GM21717 (cell line): ENCODE measurements around the gene POFUT2.

ENCODE experiments used
- ATAC-seq: cut with Tn5 transposase; IDR thresholded peaks from one replicate; pipeline ENCODE4 v1.9.1; 2021; ENCODE audit warnings: mild to moderate bottlenecking, moderate library complexity; ENCODE audit not compliant: unreplicated experiment

The POFUT2 gene

DNA sequence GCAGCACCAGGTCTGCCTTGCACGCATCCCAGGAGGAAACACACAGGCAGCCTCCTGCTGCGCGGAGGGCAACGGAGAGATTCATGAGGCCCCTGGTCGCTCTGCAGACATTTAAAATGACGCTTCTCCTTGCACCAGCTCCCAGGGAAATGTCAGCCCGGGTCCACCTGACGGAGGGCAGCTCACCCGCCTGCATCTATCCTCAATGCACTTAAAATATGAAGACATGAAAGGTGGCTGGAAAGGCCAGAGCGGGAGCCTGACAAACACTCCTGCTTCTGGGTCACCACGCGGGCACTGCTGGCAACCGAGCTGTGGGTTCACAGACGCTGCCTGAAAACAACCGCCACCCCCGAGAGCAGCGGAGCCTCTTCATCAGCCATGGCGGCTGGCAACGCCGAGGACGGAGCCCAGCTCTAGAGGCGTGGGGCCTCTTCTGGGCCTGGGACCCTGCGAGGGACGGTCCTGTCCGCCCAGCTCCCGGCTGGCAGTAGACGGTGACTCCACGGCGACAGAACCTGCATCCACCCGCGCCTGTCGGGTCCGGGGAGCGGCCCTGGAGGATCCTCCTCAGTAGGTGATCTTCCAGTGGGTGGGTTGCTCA, 22.7 kb downstream of the POFUT2 start:
- no peak for ATAC-seq

DNA sequence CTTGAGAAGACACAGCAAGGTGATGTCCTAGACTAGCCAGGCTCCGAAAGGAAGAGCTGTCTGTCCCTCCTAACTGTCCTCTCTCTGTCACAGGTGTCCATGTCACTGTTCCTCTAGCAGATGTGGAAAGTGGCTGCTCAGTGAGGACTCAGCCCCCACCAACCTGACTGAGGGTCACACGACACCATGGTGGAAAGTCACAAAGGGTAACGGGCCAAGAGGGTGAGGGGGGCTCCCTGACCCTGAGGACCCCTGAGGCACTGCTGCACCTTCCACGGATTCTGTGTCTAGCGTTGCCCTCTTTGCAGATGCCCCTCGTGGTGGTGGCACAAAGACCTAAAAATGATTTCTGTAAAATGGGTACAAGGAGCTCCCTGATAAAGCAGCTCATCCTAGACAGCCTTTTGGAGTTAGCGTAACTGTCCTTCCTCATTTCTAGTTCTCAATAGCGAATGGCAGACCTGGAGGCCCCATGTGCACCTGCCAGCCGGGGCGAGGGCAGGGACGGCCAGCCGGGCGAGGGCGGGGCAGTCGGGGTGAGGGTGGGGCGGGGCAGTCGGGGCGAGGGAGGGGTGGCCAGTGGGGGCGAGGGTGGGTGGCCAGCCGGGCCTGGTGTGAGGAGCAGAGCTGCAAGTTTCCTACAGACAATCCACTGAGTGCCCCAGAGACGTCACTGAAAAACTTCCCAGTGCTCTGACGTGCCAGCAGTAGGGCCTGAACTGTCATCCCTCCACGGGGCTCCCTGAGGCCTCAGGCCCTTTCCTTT, 23.4 kb downstream of the POFUT2 start:
- ATAC-seq: no peak

GRCh38 chr21:45263534-45263933, 24.2 kb downstream of the POFUT2 start:
- no peak for ATAC-seq

GRCh38 chr21:45262616-45263015, 25.1 kb downstream of the POFUT2 start:
- ATAC-seq: no peak

DNA sequence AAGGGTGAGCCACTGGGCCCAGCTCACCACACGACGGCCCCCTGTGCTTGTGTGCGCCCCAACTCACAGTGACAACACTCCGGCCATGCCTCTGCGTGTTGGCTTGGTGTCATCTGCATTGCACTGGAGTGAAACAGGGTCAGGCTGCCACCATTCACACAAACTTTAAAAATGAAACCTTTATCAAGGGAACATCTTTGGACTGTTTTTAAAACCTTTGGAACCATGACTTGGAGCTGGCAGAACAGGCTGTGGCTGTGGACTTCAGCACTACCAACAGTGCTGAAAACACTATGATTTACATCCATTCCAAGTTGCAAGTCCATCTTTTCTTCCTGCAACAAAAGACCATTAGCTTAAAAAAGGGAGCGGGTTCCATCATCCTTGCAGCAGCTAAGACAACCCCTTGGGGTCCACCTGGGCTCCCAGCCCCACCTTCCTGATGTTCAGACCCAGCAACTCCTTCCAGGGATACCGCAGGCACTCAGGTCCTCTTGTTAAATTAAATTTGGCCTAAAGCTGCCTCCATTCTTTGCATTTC, 25.6 kb downstream of the POFUT2 start:
- no peak for ATAC-seq

GRCh38 chr21:45261093-45261492, 26.6 kb downstream of the POFUT2 start:
- no peak for ATAC-seq

DNA sequence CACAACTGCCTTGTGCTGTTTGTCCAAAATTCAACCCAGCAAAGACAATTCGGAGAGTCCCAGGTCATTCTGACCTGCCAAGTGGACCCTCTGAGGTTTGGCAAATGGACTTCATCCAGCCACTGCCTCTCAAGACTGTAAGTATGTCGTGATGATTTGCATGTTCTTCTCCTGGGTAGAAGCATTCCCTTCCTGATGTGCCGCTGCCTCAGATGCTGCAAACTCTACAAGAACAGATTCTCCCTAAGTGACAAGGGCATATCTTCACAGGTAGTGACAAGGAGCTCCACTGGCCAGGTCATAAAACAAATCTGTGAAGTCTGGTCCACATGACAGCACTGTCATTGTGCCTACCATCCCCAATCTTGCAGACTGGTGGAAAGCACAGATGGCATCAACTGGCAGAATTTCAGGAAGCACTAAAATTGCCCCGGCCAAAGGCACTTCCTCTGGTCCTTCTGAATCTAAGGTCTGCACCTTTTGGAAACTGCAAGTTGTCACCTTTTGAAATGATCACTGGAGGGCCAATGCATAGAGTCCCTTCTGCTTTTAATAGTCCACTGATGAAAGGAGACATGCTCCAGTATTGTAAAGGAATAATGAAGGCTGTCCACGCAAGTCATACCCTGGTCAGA, 27.4 kb downstream of the POFUT2 start:
- no peak for ATAC-seq

DNA sequence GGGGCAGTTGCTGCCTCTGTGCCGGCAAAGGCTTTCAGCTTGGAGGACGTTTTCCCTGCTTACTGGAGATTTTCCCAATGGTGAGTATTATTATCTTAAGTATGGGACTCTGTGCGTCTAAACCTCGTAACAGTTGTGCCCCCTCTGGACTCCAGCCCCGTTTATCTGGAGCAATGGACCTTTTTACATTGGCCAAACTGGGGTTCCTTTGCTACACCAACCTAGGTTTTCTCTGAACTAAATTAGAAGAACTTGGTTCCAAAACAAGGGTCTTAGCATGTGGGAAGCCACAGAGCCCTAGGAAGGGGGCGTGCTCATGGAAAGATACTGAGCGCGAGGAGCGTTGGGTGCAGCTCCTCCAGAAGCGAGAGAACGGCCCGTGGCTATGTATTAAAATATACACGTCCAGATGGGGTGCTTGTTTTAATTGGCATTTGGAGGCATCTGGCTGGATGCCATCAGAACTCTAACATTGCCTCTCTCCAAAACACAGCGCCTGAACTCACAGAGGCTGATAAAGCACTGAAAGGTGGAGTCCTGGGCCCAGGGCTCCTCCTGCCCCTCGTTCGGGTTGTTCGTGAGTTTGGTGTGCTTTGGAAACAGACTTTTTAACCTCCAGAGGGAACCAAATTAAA, 28.4 kb downstream of the POFUT2 start:
- no peak for ATAC-seq

- no peak for ATAC-seq
These were observed 29.2 kb downstream of the POFUT2 start for GRCh38 chr21:45258466-45258865.

GRCh38 chr21:45257673-45258341, 29.9 kb downstream of the POFUT2 start:
- ATAC-seq: no peak

DNA sequence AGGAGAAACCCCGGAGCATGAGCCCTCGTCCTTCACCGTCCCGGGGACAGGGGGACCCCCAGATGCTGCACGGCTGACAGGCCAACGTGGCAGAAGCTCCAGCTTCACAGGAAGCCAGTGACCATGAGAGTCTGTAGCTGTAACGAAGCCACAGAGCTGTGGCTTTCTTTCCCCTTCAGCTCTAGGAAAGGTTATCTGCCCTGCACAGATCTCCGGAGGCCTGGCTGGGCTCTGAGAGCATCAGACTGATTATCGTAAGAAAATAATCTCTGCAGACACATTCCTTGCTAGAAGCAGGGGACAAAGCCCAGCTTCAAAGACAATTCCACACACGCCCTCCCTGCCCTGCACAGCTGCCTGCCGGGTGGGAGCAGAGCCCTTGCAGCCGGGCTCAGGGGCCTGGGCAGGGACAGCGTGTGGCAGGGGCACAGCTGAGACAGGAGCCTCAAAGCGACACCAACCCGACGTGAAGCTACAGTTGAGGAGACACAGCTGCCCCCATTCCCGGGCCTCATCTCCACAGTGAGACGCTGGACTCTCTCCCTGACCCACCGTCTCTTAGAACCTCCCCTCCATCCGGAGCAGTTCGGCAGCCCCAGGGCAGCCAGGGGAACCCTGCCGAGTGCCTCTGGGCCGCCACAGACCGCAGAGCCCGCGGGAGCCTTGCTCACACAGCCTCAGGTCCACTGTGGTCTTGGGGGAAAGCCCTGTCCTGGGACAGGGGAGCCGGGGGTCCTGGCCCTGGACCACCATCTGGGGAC, 30.6 kb downstream of the POFUT2 start:
- no peak for ATAC-seq

GRCh38 chr21:45256021-45256911, 31.4 kb downstream of the POFUT2 start:
- ATAC-seq: no peak

- no peak for ATAC-seq
These were observed 32.2 kb downstream of the POFUT2 start for GRCh38 chr21:45255381-45256020.

GRCh38 chr21:45254460-45254930, 33.2 kb downstream of the POFUT2 start:
- ATAC-seq: no peak

GRCh38 chr21:45253633-45254459, 33.8 kb downstream of the POFUT2 start:
- no peak for ATAC-seq

DNA sequence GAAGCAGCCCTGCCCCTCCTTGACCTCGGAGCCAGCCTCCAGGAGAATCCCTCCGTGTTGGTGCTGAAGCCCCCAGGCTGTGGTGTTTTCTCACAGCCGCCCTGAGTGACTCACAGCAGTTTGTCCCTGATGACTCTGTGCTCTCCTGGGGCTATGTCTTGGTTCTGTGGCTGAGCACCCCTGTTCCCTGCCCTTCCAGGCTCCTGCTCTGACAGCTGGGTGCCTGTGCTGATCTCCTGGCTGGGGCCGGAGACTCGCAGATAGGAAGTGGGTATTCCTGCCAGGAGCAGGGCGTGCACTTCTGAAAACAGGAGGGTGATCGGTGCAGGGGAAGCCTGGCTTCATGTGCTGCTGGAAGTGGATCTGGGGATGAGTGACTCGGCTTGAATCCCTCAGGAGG, 34.5 kb downstream of the POFUT2 start:
- no peak for ATAC-seq

GRCh38 chr21:45252448-45252925, 35.2 kb downstream of the POFUT2 start:
- no peak for ATAC-seq
